ENCODE results near the gene ZNF609.

GRCh38 chr15:64493641-64494040, 33.3 kb downstream of the ZNF609 start:
- no peak for TF ChIP-seq CTCF (IDR thresholded peaks at IDR 0.05; ENCODE audit: low read depth, low read length, missing input control)
- TF ChIP-seq RAD21 (IDR thresholded peaks at IDR 0.05), result no peak
- no peak for TF ChIP-seq FOXA1 (IDR thresholded peaks at IDR 0.05)
- no peak for TF ChIP-seq EGR1 (IDR thresholded peaks at IDR 0.05; ENCODE audit: low read depth in 2 of 2)
- no peak for TF ChIP-seq ATF3 (IDR thresholded peaks at IDR 0.05)
- TF ChIP-seq YY1 (IDR thresholded peaks at IDR 0.05), result no peak
- no peak for TF ChIP-seq SP1 (IDR thresholded peaks at IDR 0.05)
- no peak for TF ChIP-seq MAX (IDR thresholded peaks at IDR 0.05)
- TF ChIP-seq TAF1 (conservative IDR thresholded peaks at IDR 0.05), result no peak

Measured in liver (tissue), 3 donors.